DMS53 (cell line): ENCODE data around the gene RABGAP1L.
A peak's percentile ranks its signal among the peaks of the same experiment; 100 is the strongest.
"Not testable (repeated sequence)": the region's sequence is repeated elsewhere in the genome, so short reads cannot be mapped to it uniquely, and the experiment has no call there.

Experiments used
- DNase-seq: peaks from one replicate; lab custom pipeline; 2025; lab: John Stamatoyannopoulos, UW

RABGAP1L gene

DNA sequence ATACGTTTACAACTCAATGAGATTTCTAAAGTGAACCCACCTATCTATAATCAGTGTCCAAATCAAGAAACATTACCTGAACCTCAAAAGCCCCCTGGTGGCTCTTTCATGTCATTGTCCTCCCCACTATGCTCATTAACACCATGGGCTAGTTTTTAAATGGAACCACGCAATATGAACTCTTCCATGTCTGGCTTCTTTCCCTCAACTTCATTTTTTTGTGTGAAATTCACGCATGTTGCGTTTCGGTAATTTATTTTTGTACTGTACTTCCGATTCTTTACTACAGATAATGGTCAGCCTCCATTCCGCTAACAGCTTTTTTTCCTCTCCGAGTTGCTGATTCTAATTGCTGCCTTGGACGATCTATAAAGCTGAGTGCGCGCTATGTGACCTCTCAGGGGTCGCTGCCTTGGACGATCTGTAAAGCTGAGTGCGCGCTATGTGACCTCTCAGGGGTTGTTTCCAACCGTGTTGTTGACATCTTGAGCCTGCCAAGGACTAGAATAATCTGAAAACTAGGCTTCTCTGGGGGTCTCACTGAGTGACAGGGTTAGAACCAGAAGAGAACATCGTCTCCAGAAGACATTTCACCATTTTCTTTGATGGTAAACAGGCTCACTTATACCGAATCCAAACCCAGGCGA lies 839.4 kb downstream of the RABGAP1L start:
- peak; percentile 87 for DNase-seq

DNA sequence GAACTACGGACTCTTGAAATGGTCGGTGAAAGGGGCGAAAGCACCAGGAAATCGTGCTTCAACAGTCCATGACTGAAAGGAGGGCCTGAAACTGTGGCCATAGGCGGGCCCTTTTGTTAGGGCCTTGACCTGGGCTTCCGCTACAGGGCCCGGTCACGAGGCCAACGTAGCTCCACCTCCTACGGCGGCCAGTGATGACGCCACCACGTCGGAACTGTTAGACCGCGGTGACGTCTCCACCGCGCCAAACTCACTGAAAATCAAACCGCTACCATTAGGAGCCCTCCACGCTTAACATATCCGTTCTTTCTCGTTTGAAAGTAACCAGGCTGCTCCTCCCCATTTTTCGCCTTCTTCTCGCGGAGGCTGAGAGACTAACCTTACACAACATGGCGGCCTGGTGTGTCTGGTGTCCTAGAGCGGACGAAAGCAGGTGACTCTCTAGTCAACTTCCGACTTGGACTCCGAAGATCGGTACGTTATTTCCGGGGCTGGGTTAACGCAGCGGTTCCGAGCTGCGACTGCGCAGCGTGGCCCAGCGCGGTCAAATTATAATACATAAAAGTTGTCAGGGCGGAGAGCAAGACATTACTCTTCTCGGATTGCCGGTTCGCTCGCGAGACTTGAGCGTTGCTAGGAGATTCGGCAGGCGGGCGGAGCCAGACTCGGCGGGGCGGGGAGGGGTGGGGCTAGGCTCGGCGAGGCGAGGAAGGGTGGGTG lies 840.1 kb downstream of the RABGAP1L start:
- peak; percentile 99 for DNase-seq

DNA sequence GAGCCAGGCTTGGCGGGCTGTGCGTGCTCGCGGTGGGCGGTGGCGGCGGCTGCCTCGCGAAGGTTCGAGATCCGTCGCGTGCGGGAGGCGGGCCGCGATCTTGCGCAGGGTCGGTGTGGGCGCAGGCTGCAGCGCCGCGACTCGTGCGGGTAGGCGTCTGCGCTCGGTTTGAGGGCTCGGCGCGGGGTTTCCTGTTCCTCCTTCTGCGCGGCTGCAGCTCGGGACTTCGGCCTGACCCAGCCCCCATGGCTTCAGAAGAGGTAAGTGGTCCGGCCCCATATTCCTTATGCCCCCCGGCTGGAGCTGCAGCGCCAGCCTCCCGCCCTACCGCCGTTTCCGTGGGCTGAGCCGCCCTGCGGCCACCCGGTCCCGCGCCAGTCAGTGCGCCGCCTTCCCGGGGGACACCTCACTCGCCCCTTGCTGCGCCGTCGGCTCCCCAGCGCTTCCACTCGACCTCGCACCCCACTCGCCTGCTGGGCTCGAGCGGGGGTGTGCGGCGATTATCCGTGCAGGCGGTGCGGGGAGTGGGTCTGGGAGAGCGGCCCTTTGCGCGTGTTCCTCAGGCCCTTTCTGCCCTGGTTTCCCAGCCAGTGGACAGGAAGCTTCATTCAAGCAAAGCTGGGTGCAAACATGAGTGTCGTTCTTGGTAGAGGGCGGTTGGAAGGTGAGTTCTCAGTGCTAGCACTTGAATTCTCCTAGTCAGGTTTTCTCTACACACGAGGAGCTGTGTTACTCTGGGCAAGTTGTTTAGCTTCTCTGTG lies 840.8 kb downstream of the RABGAP1L start, which contains the start of gene CACYBP:
Gene CACYBP (plus strand): TSS at position 12 of the 761 bp plus-strand sequence. CDS start 234 bp downstream, at position 246.
- peak; percentile 72 for DNase-seq

DNA sequence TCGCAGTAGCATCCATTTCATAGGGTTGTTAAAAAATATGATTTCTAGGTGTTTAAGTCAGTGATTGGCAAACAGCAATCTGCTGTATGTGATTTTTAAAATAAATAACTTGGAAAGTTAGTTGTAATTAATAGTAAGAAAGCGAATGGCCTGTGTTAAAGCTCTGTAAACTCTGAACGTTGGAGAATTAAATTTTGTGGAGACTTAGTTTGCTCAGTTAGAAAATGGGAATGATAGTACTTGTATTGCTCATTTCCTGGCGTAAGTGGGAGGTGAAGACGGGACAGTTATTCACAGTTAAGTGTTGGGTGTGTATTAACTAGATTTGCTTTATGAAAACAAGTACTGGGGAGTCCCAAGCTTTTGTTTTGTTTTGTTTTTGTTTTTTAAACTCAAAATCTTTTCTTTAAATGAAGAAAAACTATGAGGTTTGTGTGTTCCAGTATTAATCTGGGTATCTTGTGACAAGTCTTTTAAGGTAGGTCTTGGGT lies 841.4 kb downstream of the RABGAP1L start:
- peak; percentile 21 for DNase-seq

DNA sequence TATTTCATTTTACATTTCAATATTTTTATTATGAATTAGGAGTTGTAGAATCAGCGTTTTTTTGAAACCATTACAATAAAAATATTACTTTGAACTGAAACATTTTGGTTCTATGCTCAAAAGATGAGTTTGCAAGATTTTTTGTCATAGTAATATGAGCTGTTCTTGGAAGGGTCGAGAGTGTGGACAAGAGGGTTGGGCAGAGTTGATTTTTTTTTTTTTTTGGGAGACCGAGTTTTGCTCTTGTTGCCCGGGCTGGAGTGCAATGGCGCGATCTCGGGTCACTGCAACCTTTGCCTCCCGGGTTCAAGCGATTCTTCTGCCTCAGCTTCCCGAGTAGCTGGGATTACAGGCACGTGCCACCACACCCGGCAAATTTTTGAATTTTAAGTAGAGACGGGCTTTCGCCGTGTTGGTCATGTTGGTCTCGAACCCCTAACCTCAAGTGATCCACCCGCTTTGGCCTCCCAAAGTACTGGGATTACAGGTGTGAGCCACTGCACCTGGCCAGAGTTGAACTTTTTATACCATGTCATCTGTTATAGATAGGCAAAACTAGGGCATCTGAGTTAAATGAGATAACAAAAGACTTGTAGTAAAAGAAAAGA lies 843.7 kb downstream of the RABGAP1L start:
- no peak for DNase-seq

DNA sequence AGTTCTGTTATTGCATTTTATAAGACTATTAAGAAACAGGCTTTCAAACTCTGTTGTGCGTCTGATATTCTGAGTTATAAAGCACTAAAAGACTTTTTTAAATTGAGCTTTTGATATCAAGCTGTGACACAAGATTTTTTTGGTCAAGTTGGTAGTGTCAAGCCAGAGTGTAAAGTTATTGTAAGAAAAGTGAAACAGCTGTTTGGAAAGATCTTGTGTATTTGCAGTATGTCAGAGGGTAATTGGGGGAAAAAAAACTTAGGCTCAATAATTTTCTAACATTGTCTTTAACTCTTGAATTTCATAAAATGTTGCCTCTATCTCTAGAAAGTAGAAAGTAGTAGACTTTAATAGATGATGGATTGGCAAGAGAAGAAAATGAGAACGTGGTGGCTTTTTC lies 844.2 kb downstream of the RABGAP1L start:
- DNase-seq, result no peak

DNA sequence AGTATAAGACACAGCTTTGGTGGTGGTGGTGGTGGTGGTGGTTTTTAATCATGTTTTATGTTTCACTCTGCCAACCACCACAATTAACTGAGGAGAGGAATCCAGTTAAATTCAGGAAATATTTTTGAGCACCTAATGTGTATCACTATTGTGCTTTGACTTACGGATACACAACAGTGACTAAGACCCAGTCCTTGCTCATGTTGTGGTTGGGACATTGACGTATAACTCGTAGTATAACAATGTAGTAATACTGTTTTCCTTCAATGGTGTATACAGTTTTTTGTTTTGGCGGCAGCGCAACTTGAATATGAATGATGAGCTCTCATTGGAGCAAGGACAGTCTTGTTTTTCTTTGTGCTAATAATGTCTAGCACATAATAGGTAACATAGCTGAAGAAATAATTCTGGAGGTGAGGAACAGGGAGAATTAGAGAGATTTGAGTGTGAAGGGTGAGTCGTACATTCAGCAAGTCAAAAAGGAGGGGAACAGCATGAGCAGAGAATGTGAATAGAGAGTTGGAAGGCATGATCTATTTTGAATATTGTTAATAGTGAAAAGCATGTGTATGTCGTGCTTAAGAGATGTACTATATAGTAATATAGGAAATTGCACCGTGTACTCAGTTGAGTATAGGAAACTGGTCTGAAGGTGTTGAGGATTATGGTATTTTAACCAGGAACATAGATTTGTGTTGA lies 845.9 kb downstream of the RABGAP1L start:
- no peak for DNase-seq

DNA sequence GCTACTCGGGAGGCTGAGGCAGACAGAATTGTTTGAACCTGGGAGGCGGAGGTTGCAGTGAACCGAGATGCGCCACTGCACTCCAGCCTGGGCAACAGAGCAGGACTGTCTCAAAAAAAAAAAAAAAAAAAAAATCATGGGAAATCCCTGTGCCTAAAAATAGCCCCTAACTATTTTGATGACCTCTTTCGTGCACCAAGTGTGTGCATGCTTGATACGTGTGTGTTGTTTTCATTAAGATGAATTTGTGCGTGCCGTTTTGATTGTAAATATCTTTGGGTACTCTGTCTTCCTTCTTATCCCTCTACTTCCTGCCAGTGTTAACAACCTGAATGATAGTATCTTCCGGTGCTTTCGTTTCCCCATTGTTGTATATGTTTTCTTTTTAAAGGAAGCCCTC lies 850.2 kb downstream of the RABGAP1L start:
- DNase-seq, result no peak

DNA sequence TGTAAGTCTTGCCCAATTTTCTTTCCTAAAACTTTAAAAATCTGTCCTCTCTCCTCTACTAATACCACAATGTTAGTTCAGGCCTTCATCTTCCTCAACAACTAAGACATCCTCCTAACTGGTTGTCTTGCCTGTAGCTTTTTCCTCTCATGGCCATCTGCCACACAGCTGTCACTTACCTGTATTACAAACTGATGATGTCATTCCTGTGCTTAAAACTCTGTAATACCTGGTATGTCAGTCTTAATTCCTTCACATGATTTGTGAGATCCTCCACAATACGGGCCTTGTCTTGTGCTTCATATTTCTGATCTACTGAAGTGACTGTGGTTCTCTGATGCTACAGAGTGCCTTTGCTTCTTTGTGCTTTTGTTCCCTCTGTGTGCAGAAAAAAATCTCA lies 854.1 kb downstream of the RABGAP1L start:
- DNase-seq, result peak; percentile 35

DNA sequence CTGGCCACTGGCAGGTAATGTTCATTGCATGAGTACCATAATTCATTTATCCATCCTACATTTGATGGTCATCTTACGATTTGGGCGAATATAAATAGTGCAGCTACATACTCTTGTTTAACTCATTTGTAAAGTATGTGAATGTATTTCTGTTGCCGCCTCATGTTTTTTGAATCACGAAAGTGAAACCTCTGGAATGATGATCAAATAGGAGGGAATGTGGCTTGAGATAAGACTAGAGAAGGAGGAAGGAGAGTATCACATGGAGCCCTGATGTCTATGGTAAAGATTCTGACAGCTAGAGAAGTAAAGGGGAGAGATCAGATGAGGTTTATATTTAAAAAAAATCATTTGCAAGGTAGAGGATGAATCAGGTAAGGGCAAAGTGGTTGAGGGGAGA lies 855.9 kb downstream of the RABGAP1L start:
- DNase-seq, result no peak

DNA sequence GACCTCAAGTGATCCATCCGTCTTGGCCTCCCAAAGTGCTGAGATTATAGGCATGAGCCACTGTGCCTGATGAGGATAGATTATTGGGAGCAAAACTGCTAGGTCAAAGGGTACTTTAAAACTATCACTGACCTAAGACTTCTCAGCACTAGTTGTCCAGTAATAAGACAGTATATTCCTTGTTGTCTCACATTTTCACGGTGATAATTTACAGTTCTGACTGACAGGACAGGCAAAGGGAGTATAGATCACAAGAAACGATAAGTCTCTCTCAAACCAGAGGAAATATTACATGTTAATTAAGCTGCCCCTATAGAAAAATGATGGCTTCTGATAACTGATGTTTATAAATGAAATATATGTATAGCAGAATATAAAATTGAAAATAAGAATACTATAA lies 860.2 kb downstream of the RABGAP1L start:
- no peak for DNase-seq

DNA sequence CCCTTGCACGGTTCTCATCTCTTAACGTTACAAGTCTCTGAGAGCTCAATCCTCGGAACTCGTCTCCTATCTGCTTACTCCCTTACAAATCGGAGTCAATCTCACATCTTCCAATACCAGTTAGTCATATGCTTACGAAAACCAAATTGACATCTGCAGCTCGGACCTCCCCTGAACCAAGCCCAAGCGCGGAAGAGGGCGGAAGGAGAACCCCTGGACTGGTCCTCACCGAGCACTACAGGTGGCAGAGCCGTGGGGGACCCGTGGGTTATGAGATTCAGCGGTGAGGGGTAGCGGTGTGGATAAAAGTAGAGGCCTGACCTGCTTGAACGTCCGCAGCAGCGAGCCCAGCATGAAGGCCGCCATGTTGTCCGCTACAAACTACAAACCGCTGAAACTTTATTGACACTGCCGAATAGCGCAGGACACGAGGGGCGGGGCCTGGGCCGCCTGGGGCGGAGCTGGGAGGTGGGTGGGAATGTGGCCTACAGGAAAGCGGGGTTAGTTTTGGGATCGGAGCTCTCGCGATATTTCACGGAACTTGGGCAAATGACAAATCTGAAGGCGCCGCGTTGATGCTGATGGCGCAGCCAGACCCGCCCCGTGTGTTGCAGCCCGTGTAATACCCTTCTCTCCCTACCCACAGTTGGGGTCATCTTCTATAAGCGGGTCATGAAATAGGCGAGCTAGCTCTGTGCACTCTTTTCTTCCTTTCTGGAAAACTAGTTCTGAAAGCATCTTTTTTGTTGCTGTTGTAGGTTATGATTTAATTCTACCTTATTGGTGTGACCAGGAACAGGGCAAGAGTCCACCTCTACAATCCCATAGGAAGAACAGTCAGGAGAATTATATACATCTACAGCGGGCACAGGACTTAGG lies 864.0 kb downstream of the RABGAP1L start, which contains the start of gene MRPS14:
Gene MRPS14 (minus strand): TSS at position 383 of the 879 bp plus-strand sequence. CDS start 17 bp downstream, at position 366.
- peak; percentile 99 for DNase-seq

DNA sequence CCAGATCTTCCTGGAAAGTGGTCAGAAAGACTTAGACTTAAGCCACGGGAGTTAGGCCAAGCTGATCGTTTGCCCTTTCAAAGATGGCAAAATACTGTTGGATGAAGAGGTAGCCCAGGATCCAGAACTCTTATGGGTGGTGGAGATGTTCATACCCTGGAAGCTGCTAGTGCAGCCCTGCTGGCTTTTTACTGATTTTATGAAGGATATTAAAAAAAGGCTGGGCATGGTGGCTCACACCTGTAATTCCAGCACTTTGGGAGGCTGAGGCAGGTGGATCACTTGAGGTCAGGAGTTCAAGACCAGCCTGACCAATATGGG lies 864.6 kb downstream of the RABGAP1L start:
- not testable (repeated sequence) for DNase-seq

DNA sequence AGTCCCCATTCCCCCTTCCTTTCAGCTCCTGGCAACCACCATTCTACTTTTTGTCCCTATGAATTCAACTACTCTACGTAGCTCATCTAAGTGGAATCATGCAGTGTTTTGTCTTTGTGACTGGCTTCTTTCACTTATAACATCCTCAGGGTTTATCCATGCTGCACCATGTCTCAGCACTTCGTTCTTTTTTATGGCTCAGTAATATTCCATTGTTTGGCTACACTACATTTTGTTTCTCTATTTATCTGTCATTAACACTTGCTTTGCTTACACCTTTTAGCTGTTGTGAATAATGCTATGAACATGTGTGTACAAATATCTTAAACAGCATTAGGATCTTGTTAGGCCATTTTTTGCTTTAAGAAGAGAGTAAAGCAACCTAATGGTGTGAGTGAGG lies 865.5 kb downstream of the RABGAP1L start:
- no peak for DNase-seq

DNA sequence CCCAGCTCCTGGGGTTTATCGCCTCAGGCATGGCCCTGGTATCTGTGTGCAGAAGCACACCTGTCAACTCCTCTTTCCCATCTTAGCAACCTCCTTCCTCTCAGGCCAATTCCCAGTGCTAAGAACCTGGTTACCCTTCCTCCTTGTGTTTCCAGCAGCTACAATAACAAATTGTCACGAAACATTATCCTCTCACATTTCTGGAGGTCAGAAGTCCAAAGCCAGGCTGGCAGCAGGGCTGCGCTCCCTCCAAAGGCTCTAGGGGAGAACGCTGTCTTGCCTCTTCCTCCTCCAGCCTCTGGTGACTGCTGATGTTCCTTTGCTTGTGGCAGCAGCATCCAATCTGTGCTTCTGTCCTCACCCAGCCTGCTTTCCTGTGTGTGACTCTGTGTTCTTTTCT lies 874.6 kb downstream of the RABGAP1L start:
- no peak for DNase-seq

DNA sequence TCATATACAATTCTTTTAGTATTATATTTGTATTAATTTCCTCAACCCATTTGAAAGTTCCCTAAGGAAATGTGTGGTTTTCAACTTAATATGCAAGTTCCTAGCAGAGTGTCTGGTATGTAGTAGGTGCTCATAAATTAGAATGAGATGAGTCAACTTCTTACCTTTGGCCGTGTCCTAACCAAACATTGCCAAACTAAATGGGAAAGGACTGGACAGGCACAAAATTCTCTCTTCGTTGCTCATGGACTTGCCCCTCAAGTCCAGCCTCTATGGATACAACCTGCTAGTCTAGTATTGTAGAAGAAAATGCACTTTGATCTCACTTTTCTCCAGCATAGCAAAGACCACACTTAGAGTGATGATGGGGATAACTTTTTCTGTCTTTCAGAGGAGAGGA lies 875.5 kb downstream of the RABGAP1L start:
- DNase-seq, result no peak

DNA sequence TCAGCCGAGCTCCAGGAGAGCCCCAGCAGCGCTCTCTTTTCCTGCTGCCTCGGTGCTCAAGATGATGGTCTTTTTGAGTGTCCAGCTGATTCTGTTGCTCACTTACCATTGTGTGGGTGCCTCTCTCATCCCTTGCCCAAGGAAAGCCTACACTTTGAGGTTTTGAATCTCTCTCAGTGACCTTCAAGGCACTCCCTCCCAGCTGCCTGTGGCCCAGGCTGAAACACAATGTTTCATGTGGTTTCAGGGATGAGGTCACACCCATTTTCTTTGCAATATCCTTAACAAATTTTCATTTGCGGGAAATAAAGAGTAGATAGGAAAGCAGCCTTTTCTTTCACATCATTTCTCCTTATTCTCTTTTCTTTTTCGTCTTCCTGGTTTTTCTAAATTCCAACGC lies 876.5 kb downstream of the RABGAP1L start:
- DNase-seq, result no peak

DNA sequence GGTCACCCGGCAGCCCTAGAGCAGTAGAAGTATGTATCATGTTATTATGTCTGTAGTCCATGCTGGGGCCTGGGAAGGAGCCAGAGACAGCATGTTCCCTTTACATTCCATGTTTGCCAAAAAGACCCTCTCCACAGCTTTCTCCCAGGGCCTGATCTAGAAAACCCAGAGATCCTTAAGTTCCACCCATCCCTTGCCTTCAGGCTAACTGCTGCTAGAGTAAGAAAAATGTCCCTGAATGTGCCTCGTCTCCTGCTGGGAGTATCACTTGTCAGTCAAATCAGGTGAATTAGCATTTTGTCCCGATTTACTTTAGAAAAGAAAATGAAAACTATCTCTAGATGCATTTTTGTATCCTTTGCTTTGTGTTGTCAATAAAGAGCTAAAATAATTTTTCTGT lies 877.2 kb downstream of the RABGAP1L start:
- no peak for DNase-seq

DNA sequence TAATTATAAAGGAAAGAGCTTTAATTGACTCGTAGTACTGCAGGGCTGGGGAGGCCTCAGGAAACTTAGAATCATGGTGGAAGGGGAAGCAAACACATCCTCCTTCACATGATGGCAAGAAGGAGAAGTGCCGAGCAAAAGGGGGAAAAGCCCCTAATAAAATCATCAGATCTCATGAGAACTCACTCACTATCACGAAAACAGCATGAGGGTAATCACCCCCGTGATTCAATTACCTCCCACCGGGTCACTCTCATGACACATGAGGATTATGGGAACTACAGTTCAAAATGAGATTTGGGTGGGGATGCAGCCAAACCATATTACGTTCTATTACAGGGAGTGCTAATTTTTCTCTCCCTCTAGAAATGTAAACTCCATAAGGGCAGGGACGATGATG lies 878.1 kb downstream of the RABGAP1L start:
- DNase-seq, result no peak

DNA sequence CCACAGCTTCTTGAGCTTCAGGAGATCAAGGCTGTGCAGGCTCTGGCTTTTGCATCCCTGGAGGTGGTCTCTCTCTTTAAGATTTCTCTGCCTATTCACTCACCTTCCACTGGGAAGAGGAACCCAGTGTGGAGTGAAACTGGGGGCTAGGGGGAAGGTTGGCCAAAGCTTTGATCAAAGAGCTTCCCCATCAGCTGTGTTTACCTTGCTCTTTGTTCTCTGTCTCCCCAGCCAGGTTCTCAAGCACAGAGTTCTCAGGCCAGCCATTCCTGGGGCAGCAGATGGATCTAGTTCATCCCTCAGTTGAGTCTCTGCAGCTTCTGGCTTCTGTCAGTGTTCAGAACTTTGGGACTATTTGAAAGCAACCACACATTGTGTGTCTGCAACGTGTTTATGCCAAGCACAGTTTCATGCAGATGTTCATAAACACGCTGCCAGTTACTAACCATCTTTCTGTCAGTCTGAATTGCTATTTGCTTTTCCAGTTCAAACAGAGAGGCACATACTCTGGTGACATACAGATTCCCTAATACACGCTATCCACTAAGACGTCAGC lies 881.1 kb downstream of the RABGAP1L start:
- DNase-seq, result peak; percentile 68
